ENCODE results near the gene TNFRSF14.

DNA sequence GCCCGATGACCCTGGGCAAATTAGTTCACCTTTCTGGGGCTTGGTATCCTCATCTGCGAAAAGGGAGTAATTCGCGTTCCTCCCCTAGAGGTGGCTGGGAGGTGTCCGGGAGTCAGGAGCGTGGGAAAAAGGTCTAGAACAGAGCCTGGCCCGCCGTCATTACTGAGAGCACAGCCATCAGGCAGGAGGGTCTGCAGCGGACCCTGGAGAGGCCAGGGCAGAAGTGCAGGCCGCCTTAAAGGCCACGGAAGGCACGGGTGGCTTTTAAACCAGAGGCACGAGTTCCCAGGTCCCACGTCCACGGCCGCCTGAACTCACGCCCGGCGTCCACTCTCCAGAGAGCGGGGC lies 30.6 kb upstream of the TNFRSF14 start:
- TF ChIP-seq, protein P1, sequence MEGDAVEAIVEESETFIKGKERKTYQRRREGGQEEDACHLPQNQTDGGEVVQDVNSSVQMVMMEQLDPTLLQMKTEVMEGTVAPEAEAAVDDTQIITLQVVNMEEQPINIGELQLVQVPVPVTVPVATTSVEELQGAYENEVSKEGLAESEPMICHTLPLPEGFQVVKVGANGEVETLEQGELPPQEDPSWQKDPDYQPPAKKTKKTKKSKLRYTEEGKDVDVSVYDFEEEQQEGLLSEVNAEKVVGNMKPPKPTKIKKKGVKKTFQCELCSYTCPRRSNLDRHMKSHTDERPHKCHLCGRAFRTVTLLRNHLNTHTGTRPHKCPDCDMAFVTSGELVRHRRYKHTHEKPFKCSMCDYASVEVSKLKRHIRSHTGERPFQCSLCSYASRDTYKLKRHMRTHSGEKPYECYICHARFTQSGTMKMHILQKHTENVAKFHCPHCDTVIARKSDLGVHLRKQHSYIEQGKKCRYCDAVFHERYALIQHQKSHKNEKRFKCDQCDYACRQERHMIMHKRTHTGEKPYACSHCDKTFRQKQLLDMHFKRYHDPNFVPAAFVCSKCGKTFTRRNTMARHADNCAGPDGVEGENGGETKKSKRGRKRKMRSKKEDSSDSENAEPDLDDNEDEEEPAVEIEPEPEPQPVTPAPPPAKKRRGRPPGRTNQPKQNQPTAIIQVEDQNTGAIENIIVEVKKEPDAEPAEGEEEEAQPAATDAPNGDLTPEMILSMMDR (IDR thresholded peaks at IDR 0.05): no peak
- TF ChIP-seq POLR2A (IDR thresholded peaks at IDR 0.05): no peak
